HEK293 (cell line): Measurements from ENCODE around the gene PPARD.

Experiments
- CTCF ChIA-PET: fragments of 350-600 bp; formaldehyde crosslinking; extraction: SDS; loops from one replicate; lab custom pipeline; 2021; ENCODE audit warnings: antibody characterized with exemption; lab: Yijun Ruan, JAX
- POLR2A ChIA-PET: fragments of 300-600 bp; formaldehyde crosslinking; extraction: SDS; loops from one replicate; lab custom pipeline; 2020; ENCODE audit warnings: antibody characterized with exemption, inconsistent platforms; lab: Yijun Ruan, JAX
- H3K27ac ChIP-seq: fragments of 200-500 bp; sonication (Bioruptor generic); 2 replicates; pipeline ENCODE4 v1.5.1; 2014; ENCODE audit warnings: low read depth, low read length, control low read depth, inconsistent platforms; ENCODE audit errors: extremely low read depth
- H3K36me3 ChIP-seq, 2 experiments: fragments of 200-500 bp in 1 of 2; sonication (Bioruptor generic) in 1 of 2; 1 replicate in 1 of 2; 2 replicates in 1 of 2; pipeline ENCODE4 v1.5.1; 2014 to 2017; ENCODE audit warnings: inconsistent platforms in 2 of 2, low read length in 2 of 2; ENCODE audit not compliant: control insufficient read depth in 2 of 2, insufficient read depth in 1 of 2
- H3K4me1 ChIP-seq: fragments of 200-500 bp; sonication (Bioruptor generic); 2 replicates; pipeline ENCODE4 v1.5.1; 2014; ENCODE audit warnings: mild to moderate bottlenecking, low read length, inconsistent platforms; ENCODE audit not compliant: control insufficient read depth, insufficient read depth
- H3K4me3 ChIP-seq: 2 replicates; pipeline ENCODE4 v1.5.1; 2011; ENCODE audit warnings: low read depth, mild to moderate bottlenecking, control low read depth, low read length, moderate library complexity
- H3K9me3 ChIP-seq: fragments of 200-500 bp; sonication (Bioruptor generic); 2 replicates; pipeline ENCODE4 v1.5.1; 2014; ENCODE audit warnings: low read depth, low read length, inconsistent platforms; ENCODE audit not compliant: control insufficient read depth, insufficient read depth
- EGR2 ChIP-seq: fragments of 450-650 bp; formaldehyde crosslinking; IDR thresholded peaks from 2 replicates; pipeline ENCODE4 v1.5.1; 2016; ENCODE audit warnings: low read depth, missing biosample characterization, missing genetic modification characterization
- GLI4 ChIP-seq: fragments of 450-650 bp; formaldehyde crosslinking; IDR thresholded peaks from 2 replicates; pipeline ENCODE4 v1.5.1; 2016; ENCODE audit warnings: missing biosample characterization, missing genetic modification characterization
- KLF10 ChIP-seq: fragments of 450-650 bp; IDR thresholded peaks from 2 replicates; pipeline ENCODE4 v1.5.1; 2018; ENCODE audit warnings: missing biosample characterization, mild to moderate bottlenecking, missing genetic modification characterization
- MZF1 ChIP-seq: fragments of 450-650 bp; formaldehyde crosslinking; IDR thresholded peaks from 2 replicates; pipeline ENCODE4 v1.5.1; 2017; ENCODE audit warnings: missing biosample characterization, missing genetic modification characterization, borderline replicate concordance
- SCRT2 ChIP-seq: fragments of 450-650 bp; formaldehyde crosslinking; IDR thresholded peaks from 2 replicates; pipeline ENCODE4 v1.5.1; 2016; ENCODE audit warnings: missing biosample characterization, missing genetic modification characterization
- WT1 ChIP-seq: fragments of 450-650 bp; formaldehyde crosslinking; IDR thresholded peaks from 2 replicates; pipeline ENCODE4 v1.5.1; 2016; ENCODE audit warnings: missing biosample characterization, missing genetic modification characterization
- ZBTB17 ChIP-seq: fragments of 450-650 bp; formaldehyde crosslinking; IDR thresholded peaks from 2 replicates; pipeline ENCODE4 v1.5.1; 2016; ENCODE audit warnings: missing biosample characterization, missing genetic modification characterization
- ZBTB7A ChIP-seq: fragments of 450-650 bp; formaldehyde crosslinking; IDR thresholded peaks from 2 replicates; pipeline ENCODE4 v1.5.1; 2016; ENCODE audit warnings: low read depth, missing biosample characterization, missing genetic modification characterization
- ZFP3 ChIP-seq: fragments of 450-650 bp; formaldehyde crosslinking; IDR thresholded peaks from 2 replicates; pipeline ENCODE4 v1.5.1; 2016; ENCODE audit warnings: low read depth, missing biosample characterization, missing genetic modification characterization
- ZNF112 ChIP-seq: fragments of 450-650 bp; formaldehyde crosslinking; IDR thresholded peaks from 2 replicates; pipeline ENCODE4 v1.5.0; 2017; ENCODE audit warnings: missing biosample characterization, missing genetic modification characterization
- ZNF155 ChIP-seq: fragments of 450-650 bp; formaldehyde crosslinking; IDR thresholded peaks from 2 replicates; pipeline ENCODE4 v1.5.1; 2016; ENCODE audit warnings: missing biosample characterization, missing genetic modification characterization
- ZNF2 ChIP-seq: fragments of 450-650 bp; formaldehyde crosslinking; IDR thresholded peaks from 2 replicates; pipeline ENCODE4 v1.5.1; 2016; ENCODE audit warnings: missing biosample characterization, missing genetic modification characterization
- ZNF324 ChIP-seq: fragments of 450-650 bp; formaldehyde crosslinking; IDR thresholded peaks from 2 replicates; pipeline ENCODE4 v1.5.1; 2016; ENCODE audit warnings: missing biosample characterization, missing genetic modification characterization
- ZNF354C ChIP-seq: fragments of 450-650 bp; formaldehyde crosslinking; IDR thresholded peaks from 2 replicates; pipeline ENCODE4 v1.5.1; 2016; ENCODE audit warnings: missing biosample characterization, missing genetic modification characterization, low read depth, borderline replicate concordance
- ZNF423 ChIP-seq: fragments of 450-650 bp; formaldehyde crosslinking; IDR thresholded peaks from 2 replicates; pipeline ENCODE4 v1.5.1; 2016; ENCODE audit warnings: missing biosample characterization, missing genetic modification characterization
- ZNF521 ChIP-seq: fragments of 450-650 bp; formaldehyde crosslinking; IDR thresholded peaks from 2 replicates; pipeline ENCODE4 v1.5.1; 2017; ENCODE audit warnings: missing biosample characterization, mild to moderate bottlenecking, missing genetic modification characterization
- ZNF654 ChIP-seq: fragments of 450-650 bp; formaldehyde crosslinking; IDR thresholded peaks from 2 replicates; pipeline ENCODE4 v1.5.1; 2016; ENCODE audit warnings: low read depth, missing biosample characterization, missing genetic modification characterization
- ZNF660 ChIP-seq: fragments of 450-650 bp; IDR thresholded peaks from 2 replicates; pipeline ENCODE4 v1.5.1; 2018; ENCODE audit warnings: missing biosample characterization, mild to moderate bottlenecking, missing genetic modification characterization
- ZNF747 ChIP-seq: fragments of 450-650 bp; formaldehyde crosslinking; IDR thresholded peaks from 2 replicates; pipeline ENCODE4 v1.5.1; 2016; ENCODE audit warnings: missing biosample characterization, missing genetic modification characterization
- ZNF792 ChIP-seq: fragments of 450-650 bp; formaldehyde crosslinking; IDR thresholded peaks from 2 replicates; pipeline ENCODE4 v1.5.1; 2016; ENCODE audit warnings: missing biosample characterization, missing genetic modification characterization
- TF ChIP-seq, protein P1 (sequence below): fragments of 450-650 bp; formaldehyde crosslinking; IDR thresholded peaks from 2 replicates; pipeline ENCODE4 v1.5.1; 2016; ENCODE audit warnings: missing biosample characterization, missing genetic modification characterization
- TF ChIP-seq, protein P2 (sequence below): fragments of 450-650 bp; formaldehyde crosslinking; IDR thresholded peaks from 2 replicates; pipeline ENCODE4 v1.5.1; 2016; ENCODE audit warnings: missing biosample characterization, missing genetic modification characterization
- TF ChIP-seq, protein P3 (sequence below): fragments of 450-650 bp; formaldehyde crosslinking; IDR thresholded peaks from 2 replicates; pipeline ENCODE4 v1.5.1; 2017; ENCODE audit warnings: missing biosample characterization, missing genetic modification characterization
- TF ChIP-seq, protein P4 (sequence below): fragments of 450-650 bp; formaldehyde crosslinking; IDR thresholded peaks from 2 replicates; pipeline ENCODE4 v1.5.1; 2016; ENCODE audit warnings: missing biosample characterization, missing genetic modification characterization
- TF ChIP-seq, protein P5 (sequence below): fragments of 450-650 bp; formaldehyde crosslinking; IDR thresholded peaks from 2 replicates; pipeline ENCODE4 v1.5.1; 2016; ENCODE audit warnings: missing biosample characterization, missing genetic modification characterization

PPARD gene

DNA sequence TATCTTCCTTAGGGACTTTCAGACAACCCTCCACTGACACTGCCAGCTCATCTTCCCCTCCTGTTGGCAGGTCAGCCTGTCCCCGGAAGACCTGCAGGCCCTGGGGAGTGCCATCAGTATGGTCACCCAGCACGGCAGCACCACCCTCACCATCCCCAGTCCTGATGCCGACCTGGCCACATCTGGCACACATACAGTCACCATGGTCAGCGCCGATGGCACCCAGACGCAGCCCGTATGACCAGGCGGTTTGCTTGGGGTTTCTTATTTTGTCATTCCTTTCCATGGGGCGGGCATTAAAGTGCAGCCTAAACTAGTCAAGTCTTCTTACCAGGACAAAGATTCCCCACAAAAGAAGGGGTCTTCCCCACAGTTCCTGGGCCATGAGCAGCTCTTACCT lies 48.7 kb upstream of the PPARD start:
- Histone ChIP-seq H3K36me3 (peaks cover 0 to 66% of the 10 kb centered on the region in 2 experiments; a peak in 2 of 3 replicates), H3K4me3 (no peak overlapping the region), H3K27ac (no peak overlapping the region), H3K4me1 (no peaks in the 10 kb centered on the region), H3K9me3 (no peaks in the 10 kb centered on the region)
- TF ChIP-seq, protein P1, sequence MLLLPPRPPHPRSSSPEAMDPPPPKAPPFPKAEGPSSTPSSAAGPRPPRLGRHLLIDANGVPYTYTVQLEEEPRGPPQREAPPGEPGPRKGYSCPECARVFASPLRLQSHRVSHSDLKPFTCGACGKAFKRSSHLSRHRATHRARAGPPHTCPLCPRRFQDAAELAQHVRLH (tag by site-specific recombination), result no peak
- TF ChIP-seq ZNF521 (tag by site-specific recombination) (no peak), ZNF112 (tag by site-specific recombination) (no peak), ZNF423 (tag by site-specific recombination) (no peak), ZNF792 (no peak), ZBTB7A (tag by site-specific recombination) (no peak), EGR2 (tag by site-specific recombination) (no peak), MZF1 (tag by site-specific recombination) (no peak)
- TF ChIP-seq, protein P2, sequence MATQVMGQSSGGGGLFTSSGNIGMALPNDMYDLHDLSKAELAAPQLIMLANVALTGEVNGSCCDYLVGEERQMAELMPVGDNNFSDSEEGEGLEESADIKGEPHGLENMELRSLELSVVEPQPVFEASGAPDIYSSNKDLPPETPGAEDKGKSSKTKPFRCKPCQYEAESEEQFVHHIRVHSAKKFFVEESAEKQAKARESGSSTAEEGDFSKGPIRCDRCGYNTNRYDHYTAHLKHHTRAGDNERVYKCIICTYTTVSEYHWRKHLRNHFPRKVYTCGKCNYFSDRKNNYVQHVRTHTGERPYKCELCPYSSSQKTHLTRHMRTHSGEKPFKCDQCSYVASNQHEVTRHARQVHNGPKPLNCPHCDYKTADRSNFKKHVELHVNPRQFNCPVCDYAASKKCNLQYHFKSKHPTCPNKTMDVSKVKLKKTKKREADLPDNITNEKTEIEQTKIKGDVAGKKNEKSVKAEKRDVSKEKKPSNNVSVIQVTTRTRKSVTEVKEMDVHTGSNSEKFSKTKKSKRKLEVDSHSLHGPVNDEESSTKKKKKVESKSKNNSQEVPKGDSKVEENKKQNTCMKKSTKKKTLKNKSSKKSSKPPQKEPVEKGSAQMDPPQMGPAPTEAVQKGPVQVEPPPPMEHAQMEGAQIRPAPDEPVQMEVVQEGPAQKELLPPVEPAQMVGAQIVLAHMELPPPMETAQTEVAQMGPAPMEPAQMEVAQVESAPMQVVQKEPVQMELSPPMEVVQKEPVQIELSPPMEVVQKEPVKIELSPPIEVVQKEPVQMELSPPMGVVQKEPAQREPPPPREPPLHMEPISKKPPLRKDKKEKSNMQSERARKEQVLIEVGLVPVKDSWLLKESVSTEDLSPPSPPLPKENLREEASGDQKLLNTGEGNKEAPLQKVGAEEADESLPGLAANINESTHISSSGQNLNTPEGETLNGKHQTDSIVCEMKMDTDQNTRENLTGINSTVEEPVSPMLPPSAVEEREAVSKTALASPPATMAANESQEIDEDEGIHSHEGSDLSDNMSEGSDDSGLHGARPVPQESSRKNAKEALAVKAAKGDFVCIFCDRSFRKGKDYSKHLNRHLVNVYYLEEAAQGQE, result peak; percentile 55; the same call in 1 of the 2 replicates
- POLR2A ChIA-PET, result interaction anchor here (0.8 to 1.5 kb wide), 3 partner anchors 25 to 174 kb away, joined by 3 read pairs; partner anchors contain the start of genes RPL10A and ZNF76
- CTCF ChIA-PET, result interaction anchor here (0.6 to 5.9 kb wide), 22 partner anchors 8 to 179 kb away, joined by 3 to 74 read pairs (median 6); partner anchors contain the start of genes FANCE, PPARD and RPL10A

DNA sequence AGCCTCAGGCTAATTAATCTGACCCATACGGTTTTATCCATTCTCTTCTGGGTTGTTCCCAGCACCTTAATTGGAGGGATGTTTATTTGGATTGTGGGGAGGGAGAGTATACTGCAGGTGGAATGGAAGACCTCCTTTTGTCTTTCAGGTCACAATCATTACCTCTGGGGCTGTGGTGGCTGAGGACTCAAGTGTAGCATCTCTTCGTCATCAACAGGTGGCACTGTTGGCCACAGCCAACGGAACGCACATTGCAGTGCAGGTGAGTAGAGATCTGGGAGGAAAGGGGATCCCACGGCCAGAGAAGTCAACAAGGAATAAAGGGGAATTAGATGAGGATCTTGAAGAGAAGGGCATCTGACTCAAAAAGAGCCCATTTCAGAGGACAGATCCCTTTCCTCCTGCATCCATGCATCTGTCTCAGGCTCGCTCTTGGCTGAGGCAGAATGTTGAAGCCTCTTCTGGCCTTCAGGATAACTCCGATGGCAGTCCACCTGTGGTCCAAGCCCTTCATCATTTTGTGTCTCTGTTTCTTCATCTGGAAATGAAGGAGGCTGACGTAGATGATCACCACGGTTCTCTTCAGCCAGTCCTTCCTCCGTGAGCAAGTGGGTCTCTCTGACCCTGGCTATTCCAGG lies 47.9 kb upstream of the PPARD start:
- no peak overlapping the region for H3K4me3 ChIP-seq
- no peaks in the 10 kb centered on the region for H3K4me1 ChIP-seq
- ChIA-PET CTCF (interaction anchor here (0.6 to 5.9 kb wide), 21 partner anchors 9 to 174 kb away, joined by 3 to 74 read pairs (median 6); partner anchors contain the start of genes FANCE, PPARD and RPL10A), POLR2A (interaction anchor here (0.8 to 1.5 kb wide), 2 partner anchors 35 to 173 kb away, joined by 3 read pairs; partner anchors contain the start of genes RPL10A and ZNF76)
- no peaks in the 10 kb centered on the region for H3K9me3 ChIP-seq
- H3K27ac ChIP-seq, result no peak overlapping the region
- H3K36me3 ChIP-seq, result peaks cover 0 to 60% of the 10 kb centered on the region in 2 experiments; a peak in 2 of 3 replicates
- no peak for TF ChIP-seq GLI4
- no peak for TF ChIP-seq ZFP3 (tag by site-specific recombination)
- TF ChIP-seq, protein P3, sequence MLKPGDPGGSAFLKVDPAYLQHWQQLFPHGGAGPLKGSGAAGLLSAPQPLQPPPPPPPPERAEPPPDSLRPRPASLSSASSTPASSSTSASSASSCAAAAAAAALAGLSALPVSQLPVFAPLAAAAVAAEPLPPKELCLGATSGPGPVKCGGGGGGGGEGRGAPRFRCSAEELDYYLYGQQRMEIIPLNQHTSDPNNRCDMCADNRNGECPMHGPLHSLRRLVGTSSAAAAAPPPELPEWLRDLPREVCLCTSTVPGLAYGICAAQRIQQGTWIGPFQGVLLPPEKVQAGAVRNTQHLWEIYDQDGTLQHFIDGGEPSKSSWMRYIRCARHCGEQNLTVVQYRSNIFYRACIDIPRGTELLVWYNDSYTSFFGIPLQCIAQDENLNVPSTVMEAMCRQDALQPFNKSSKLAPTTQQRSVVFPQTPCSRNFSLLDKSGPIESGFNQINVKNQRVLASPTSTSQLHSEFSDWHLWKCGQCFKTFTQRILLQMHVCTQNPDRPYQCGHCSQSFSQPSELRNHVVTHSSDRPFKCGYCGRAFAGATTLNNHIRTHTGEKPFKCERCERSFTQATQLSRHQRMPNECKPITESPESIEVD (tag by site-specific recombination), result no peak
- no peak for TF ChIP-seq ZNF155 (tag by site-specific recombination)
- TF ChIP-seq ZNF2, result peak; percentile 100
- TF ChIP-seq ZBTB17 (tag by site-specific recombination), result peak; percentile 25; the same call in 1 of the 2 replicates
- TF ChIP-seq, protein P4, sequence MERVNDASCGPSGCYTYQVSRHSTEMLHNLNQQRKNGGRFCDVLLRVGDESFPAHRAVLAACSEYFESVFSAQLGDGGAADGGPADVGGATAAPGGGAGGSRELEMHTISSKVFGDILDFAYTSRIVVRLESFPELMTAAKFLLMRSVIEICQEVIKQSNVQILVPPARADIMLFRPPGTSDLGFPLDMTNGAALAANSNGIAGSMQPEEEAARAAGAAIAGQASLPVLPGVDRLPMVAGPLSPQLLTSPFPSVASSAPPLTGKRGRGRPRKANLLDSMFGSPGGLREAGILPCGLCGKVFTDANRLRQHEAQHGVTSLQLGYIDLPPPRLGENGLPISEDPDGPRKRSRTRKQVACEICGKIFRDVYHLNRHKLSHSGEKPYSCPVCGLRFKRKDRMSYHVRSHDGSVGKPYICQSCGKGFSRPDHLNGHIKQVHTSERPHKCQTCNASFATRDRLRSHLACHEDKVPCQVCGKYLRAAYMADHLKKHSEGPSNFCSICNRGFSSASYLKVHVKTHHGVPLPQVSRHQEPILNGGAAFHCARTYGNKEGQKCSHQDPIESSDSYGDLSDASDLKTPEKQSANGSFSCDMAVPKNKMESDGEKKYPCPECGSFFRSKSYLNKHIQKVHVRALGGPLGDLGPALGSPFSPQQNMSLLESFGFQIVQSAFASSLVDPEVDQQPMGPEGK, result no peak
- peak; percentile 91 for TF ChIP-seq SCRT2 (tag by site-specific recombination)
- TF ChIP-seq WT1 (tag by site-specific recombination), result peak; percentile 85
- TF ChIP-seq KLF10 (tag by site-specific recombination), result no peak
- peak; percentile 92 for TF ChIP-seq ZNF654 (tag by site-specific recombination)
- TF ChIP-seq, protein P5, sequence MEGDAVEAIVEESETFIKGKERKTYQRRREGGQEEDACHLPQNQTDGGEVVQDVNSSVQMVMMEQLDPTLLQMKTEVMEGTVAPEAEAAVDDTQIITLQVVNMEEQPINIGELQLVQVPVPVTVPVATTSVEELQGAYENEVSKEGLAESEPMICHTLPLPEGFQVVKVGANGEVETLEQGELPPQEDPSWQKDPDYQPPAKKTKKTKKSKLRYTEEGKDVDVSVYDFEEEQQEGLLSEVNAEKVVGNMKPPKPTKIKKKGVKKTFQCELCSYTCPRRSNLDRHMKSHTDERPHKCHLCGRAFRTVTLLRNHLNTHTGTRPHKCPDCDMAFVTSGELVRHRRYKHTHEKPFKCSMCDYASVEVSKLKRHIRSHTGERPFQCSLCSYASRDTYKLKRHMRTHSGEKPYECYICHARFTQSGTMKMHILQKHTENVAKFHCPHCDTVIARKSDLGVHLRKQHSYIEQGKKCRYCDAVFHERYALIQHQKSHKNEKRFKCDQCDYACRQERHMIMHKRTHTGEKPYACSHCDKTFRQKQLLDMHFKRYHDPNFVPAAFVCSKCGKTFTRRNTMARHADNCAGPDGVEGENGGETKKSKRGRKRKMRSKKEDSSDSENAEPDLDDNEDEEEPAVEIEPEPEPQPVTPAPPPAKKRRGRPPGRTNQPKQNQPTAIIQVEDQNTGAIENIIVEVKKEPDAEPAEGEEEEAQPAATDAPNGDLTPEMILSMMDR (tag by site-specific recombination), result peak; percentile 86
- TF ChIP-seq ZNF324 (tag by site-specific recombination), result no peak
- TF ChIP-seq ZNF660 (tag by site-specific recombination), result 0 out of 2 replicates have a peak, but pooled peaks have one; percentile 38
- TF ChIP-seq ZNF747 (tag by site-specific recombination), result no peak
- no peak for TF ChIP-seq ZNF354C (tag by site-specific recombination)
